ENCODE results near the gene SMPDL3A.

DNA sequence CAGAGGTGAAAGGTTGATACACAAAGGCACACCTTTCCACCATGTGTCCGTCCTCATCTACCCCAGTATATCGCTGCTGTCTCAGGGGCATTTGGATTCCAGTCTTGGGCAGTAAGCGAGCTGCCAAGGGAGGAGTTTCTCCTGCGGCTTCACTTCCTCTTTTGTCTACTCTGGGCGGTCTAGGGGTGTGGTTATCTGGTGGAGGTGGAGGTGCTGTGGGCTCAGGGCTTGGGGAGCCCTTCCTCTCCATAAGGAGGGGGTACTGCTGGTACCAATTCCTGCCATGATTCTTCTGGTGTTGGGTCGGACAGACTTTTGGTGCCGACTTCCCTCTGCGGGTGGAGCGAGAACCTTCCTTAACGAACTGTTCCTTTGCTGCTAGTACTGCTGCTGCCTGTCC, 41.5 kb upstream of the SMPDL3A start:
- TF ChIP-seq SUZ12 (IDR thresholded peaks at IDR 0.05): no peak
- no peak for TF ChIP-seq NFRKB (IDR thresholded peaks at IDR 0.05)
- no peak for TF ChIP-seq SP1 (IDR thresholded peaks at IDR 0.05)
- no peak for TF ChIP-seq BHLHE40 (IDR thresholded peaks at IDR 0.05; ENCODE audit: borderline replicate concordance)
- TF ChIP-seq ELF4 (IDR thresholded peaks at IDR 0.05): no peak

Measured in HEK293T (cell line).